OCI-LY1 (cell line): ENCODE results near the gene RASA3.

Experiments used
- H2AFZ ChIP-seq: fragments of 200-600 bp; sonication (generic), shearing (Covaris generic); 2 replicates; pipeline ENCODE4 v1.6.0; 2014; ENCODE audit warnings: antibody characterized with exemption, mild to moderate bottlenecking, low read length
- H3F3A ChIP-seq: fragments of 200-600 bp; sonication (generic), shearing (Covaris generic); 2 replicates; pipeline ENCODE4 v1.6.0; 2014; ENCODE audit warnings: mild to moderate bottlenecking, antibody characterized with exemption, low read length, moderate library complexity; ENCODE audit not compliant: insufficient read depth
- H3K27ac ChIP-seq: fragments of 200-600 bp; sonication (generic); 2 replicates; pipeline ENCODE4 v1.5.1; 2014; ENCODE audit warnings: low read length, mixed run types, mild to moderate bottlenecking, low read depth; ENCODE audit not compliant: poor library complexity, severe bottlenecking
- H3K27me3 ChIP-seq: fragments of 200-600 bp; sonication (generic); 2 replicates; pipeline ENCODE4 v1.6.0; 2014; ENCODE audit warnings: antibody characterized with exemption, mild to moderate bottlenecking, low read length, moderate library complexity; ENCODE audit not compliant: insufficient read depth
- H3K36me3 ChIP-seq: fragments of 200-600 bp; sonication (generic); 2 replicates; pipeline ENCODE4 v1.6.1; 2014; ENCODE audit warnings: mild to moderate bottlenecking, antibody characterized with exemption, low read length, moderate library complexity, mixed read lengths; ENCODE audit not compliant: insufficient read depth
- H3K4me1 ChIP-seq: fragments of 200-600 bp; sonication (generic); 2 replicates; pipeline ENCODE4 v1.5.1; 2014; ENCODE audit warnings: mild to moderate bottlenecking, low read length, moderate library complexity; ENCODE audit not compliant: insufficient read depth, severe bottlenecking
- H3K4me2 ChIP-seq: fragments of 200-600 bp; sonication (generic), shearing (Covaris generic); 2 replicates; pipeline ENCODE4 v1.6.1; 2014; ENCODE audit warnings: low read length
- H3K4me3 ChIP-seq: fragments of 200-600 bp; sonication (generic); 2 replicates; pipeline ENCODE4 v1.5.1; 2014; ENCODE audit warnings: low read length, low read depth, mild to moderate bottlenecking, mixed read lengths; ENCODE audit not compliant: poor library complexity, severe bottlenecking
- H3K79me2 ChIP-seq: fragments of 200-600 bp; shearing (Covaris generic); 2 replicates; pipeline ENCODE4 v1.6.1; 2016; ENCODE audit warnings: mixed run types, low read length, mixed read lengths; ENCODE audit not compliant: insufficient read depth
- H3K9ac ChIP-seq: fragments of 200-600 bp; sonication (generic), shearing (Covaris generic); 2 replicates; pipeline ENCODE4 v1.6.1; 2014; ENCODE audit warnings: mild to moderate bottlenecking, low read length, mixed read lengths
- H3K9me2 ChIP-seq: fragments of 200-600 bp; sonication (generic), shearing (Covaris generic); 2 replicates; pipeline ENCODE4 v1.6.1; 2014; ENCODE audit warnings: low read depth, mild to moderate bottlenecking, low read length, mixed read lengths
- H3K9me3 ChIP-seq: fragments of 200-600 bp; shearing (Covaris generic); 2 replicates; pipeline ENCODE4 v1.6.1; 2014; ENCODE audit warnings: low read length, mixed read lengths
- H4K20me1 ChIP-seq: fragments of 200-600 bp; sonication (generic), shearing (Covaris generic); 2 replicates; pipeline ENCODE4 v1.6.0; 2016; ENCODE audit warnings: mild to moderate bottlenecking, low read length; ENCODE audit not compliant: insufficient read depth
- CTCF ChIP-seq: fragments of 200-600 bp; sonication (generic), shearing (Covaris generic); IDR thresholded peaks from 2 replicates; pipeline ENCODE4 v1.5.1; 2017; ENCODE audit warnings: mild to moderate bottlenecking, antibody characterized with exemption, low read length, moderate library complexity, mixed read lengths
- EZH2 ChIP-seq: fragments of 200-600 bp; sonication (generic), shearing (Covaris generic); IDR thresholded peaks from 2 replicates; pipeline ENCODE4 v1.8.0; 2017; ENCODE audit warnings: borderline replicate concordance, mixed run types, mild to moderate bottlenecking, antibody characterized with exemption, low read length, moderate library complexity, mixed read lengths

Gene RASA3

GRCh38 chr13:114173745-114174144 lies 41.3 kb upstream of the RASA3 start:
- Histone ChIP-seq H3K4me2 (no peak overlapping the region), H3K36me3 (no peaks in the 10 kb centered on the region), H3K9me3 (peaks cover 9% of the 10 kb centered on the region; the same call in 1 of the 2 replicates), H3K79me2 (no peaks in the 10 kb centered on the region), H4K20me1 (no peaks in the 10 kb centered on the region), H3F3A (no peaks in the 10 kb centered on the region), H2AFZ (no peak overlapping the region), H3K9me2 (no peaks in the 10 kb centered on the region), H3K9ac (no peak overlapping the region), H3K27ac (no peak overlapping the region), H3K27me3 (peaks cover 13% of the 10 kb centered on the region; the same call in 1 of the 2 replicates), H3K4me3 (no peak overlapping the region), H3K4me1 (no peaks in the 10 kb centered on the region)
- TF ChIP-seq EZH2, result no peak
- no peak for TF ChIP-seq CTCF

GRCh38 chr13:114173272-114173671 lies 40.8 kb upstream of the RASA3 start:
- Histone ChIP-seq H4K20me1 (no peaks in the 10 kb centered on the region), H3K4me2 (no peak overlapping the region), H3K36me3 (no peaks in the 10 kb centered on the region), H3K9me3 (peaks cover 9% of the 10 kb centered on the region; the same call in 1 of the 2 replicates), H3K4me3 (no peak overlapping the region), H3K27me3 (peaks cover 13% of the 10 kb centered on the region; the same call in 1 of the 2 replicates), H3K27ac (no peak overlapping the region), H3K9ac (no peak overlapping the region), H2AFZ (no peak overlapping the region), H3K4me1 (no peaks in the 10 kb centered on the region), H3K79me2 (no peaks in the 10 kb centered on the region), H3K9me2 (no peaks in the 10 kb centered on the region), H3F3A (no peaks in the 10 kb centered on the region)
- TF ChIP-seq CTCF (no peak), EZH2 (no peak)

GRCh38 chr13:114167885-114168284 lies 35.5 kb upstream of the RASA3 start:
- peaks cover 4% of the 10 kb centered on the region; the same call in 1 of the 2 replicates for H3K9me3 ChIP-seq

More at GRCh38 chr13:114167885-114168284, 35.5 kb upstream of the RASA3 start:
- Histone ChIP-seq H3K27ac (no peak overlapping the region), H3K4me3 (no peak overlapping the region), H3K79me2 (no peaks in the 10 kb centered on the region), H3K4me2 (no peak overlapping the region), H3K27me3 (peaks cover 13% of the 10 kb centered on the region), H3K9me2 (no peaks in the 10 kb centered on the region), H4K20me1 (no peaks in the 10 kb centered on the region), H3K36me3 (no peaks in the 10 kb centered on the region), H3F3A (no peaks in the 10 kb centered on the region), H3K4me1 (no peaks in the 10 kb centered on the region), H3K9ac (no peak overlapping the region), H2AFZ (no peak overlapping the region)
- no peak for TF ChIP-seq CTCF
- TF ChIP-seq EZH2, result no peak
